ENCODE measurements around the gene TTC9.
A peak's percentile ranks its signal among the peaks of the same experiment; 100 is the strongest.

The TTC9 gene

GRCh38 chr14:70616646-70617045 is 25.1 kb upstream of the TTC9 start:
- Histone ChIP-seq H3K9me3 (ENCODE audit: control insufficient read depth, low read length) (no peaks in the 10 kb centered on the region), H3K79me2 (no peaks in the 10 kb centered on the region), H3K27ac (no peak overlapping the region), H3K4me1 (no peaks in the 10 kb centered on the region), H3K9ac (no peak overlapping the region), H3K36me3 (ENCODE audit: control insufficient read depth, insufficient read depth, low read length) (no peaks in the 10 kb centered on the region), H3K27me3 (ENCODE audit: control insufficient read depth, insufficient read depth, low read length) (no peaks in the 10 kb centered on the region), H2AFZ (no peak overlapping the region), H3K4me3 (ENCODE audit: low read depth, low read length) (no peak overlapping the region), H3K4me2 (ENCODE audit: low read length) (no peak overlapping the region)
- TF ChIP-seq CTCF (IDR thresholded peaks at IDR 0.05): no peak

GRCh38 chr14:70618314-70618713 is 23.4 kb upstream of the TTC9 start:
- no peaks in the 10 kb centered on the region for H3K36me3 ChIP-seq (ENCODE audit: control insufficient read depth, insufficient read depth, low read length)
- H3K27me3 ChIP-seq (ENCODE audit: control insufficient read depth, insufficient read depth, low read length): no peaks in the 10 kb centered on the region
- H3K4me2 ChIP-seq (ENCODE audit: low read length): no peak overlapping the region
- H3K4me1 ChIP-seq: no peaks in the 10 kb centered on the region
- no peak overlapping the region for H2AFZ ChIP-seq
- TF ChIP-seq CTCF (IDR thresholded peaks at IDR 0.05): no peak
- no peak overlapping the region for H3K4me3 ChIP-seq (ENCODE audit: low read depth, low read length)
- H3K79me2 ChIP-seq: no peaks in the 10 kb centered on the region
- H3K9ac ChIP-seq: no peak overlapping the region
- no peaks in the 10 kb centered on the region for H3K9me3 ChIP-seq (ENCODE audit: control insufficient read depth, low read length)
- H3K27ac ChIP-seq: no peak overlapping the region

GRCh38 chr14:70619708-70620107 is 22.0 kb upstream of the TTC9 start:
- no peaks in the 10 kb centered on the region for H3K9me3 ChIP-seq (ENCODE audit: control insufficient read depth, low read length)
- no peak overlapping the region for H3K4me3 ChIP-seq (ENCODE audit: low read depth, low read length)
- H3K27me3 ChIP-seq (ENCODE audit: control insufficient read depth, insufficient read depth, low read length): no peaks in the 10 kb centered on the region
- no peaks in the 10 kb centered on the region for H3K4me1 ChIP-seq
- H3K79me2 ChIP-seq: no peaks in the 10 kb centered on the region
- no peak overlapping the region for H2AFZ ChIP-seq
- no peak overlapping the region for H3K9ac ChIP-seq
- no peak overlapping the region for H3K4me2 ChIP-seq (ENCODE audit: low read length)
- H3K36me3 ChIP-seq (ENCODE audit: control insufficient read depth, insufficient read depth, low read length): no peaks in the 10 kb centered on the region
- H3K27ac ChIP-seq: no peak overlapping the region
- no peak for TF ChIP-seq CTCF (IDR thresholded peaks at IDR 0.05)

GRCh38 chr14:70622111-70622712 is 19.5 kb upstream of the TTC9 start:
- TF ChIP-seq CTCF (IDR thresholded peaks at IDR 0.05): peak; percentile 73
- Histone ChIP-seq H3K27ac (no peak overlapping the region), H3K9me3 (ENCODE audit: control insufficient read depth, low read length) (no peaks in the 10 kb centered on the region), H3K27me3 (ENCODE audit: control insufficient read depth, insufficient read depth, low read length) (no peaks in the 10 kb centered on the region), H3K79me2 (no peaks in the 10 kb centered on the region), H3K4me2 (ENCODE audit: low read length) (no peak overlapping the region), H3K36me3 (ENCODE audit: control insufficient read depth, insufficient read depth, low read length) (no peaks in the 10 kb centered on the region), H3K4me3 (ENCODE audit: low read depth, low read length) (no peak overlapping the region), H3K9ac (no peak overlapping the region), H2AFZ (no peak overlapping the region), H3K4me1 (no peaks in the 10 kb centered on the region)

GRCh38 chr14:70624972-70625371 is 16.7 kb upstream of the TTC9 start:
- Histone ChIP-seq H3K4me3 (ENCODE audit: low read depth, low read length) (no peak overlapping the region), H3K9ac (no peak overlapping the region), H3K4me1 (no peaks in the 10 kb centered on the region), H3K27ac (no peak overlapping the region), H3K36me3 (ENCODE audit: control insufficient read depth, insufficient read depth, low read length) (no peaks in the 10 kb centered on the region), H3K4me2 (ENCODE audit: low read length) (no peak overlapping the region), H3K27me3 (ENCODE audit: control insufficient read depth, insufficient read depth, low read length) (no peaks in the 10 kb centered on the region), H2AFZ (no peak overlapping the region), H3K9me3 (ENCODE audit: control insufficient read depth, low read length) (no peaks in the 10 kb centered on the region), H3K79me2 (no peaks in the 10 kb centered on the region)
- no peak for TF ChIP-seq CTCF (IDR thresholded peaks at IDR 0.05)
